H9 (cell line): ENCODE data around the gene SCN8A. TPM values are rescaled to one million over a fixed set of nuclear protein-coding genes. Genes with fewer than 3 reads are reported as not detected.
"Not testable (repeated sequence)": the region's sequence is repeated elsewhere in the genome, so short reads cannot be mapped to it uniquely, and the experiment has no call there.

Experiments
- DNase-seq: peaks from one replicate; pipeline ENCODE4 v3.0.0-alpha.2; 2017
- H2AFZ ChIP-seq: one replicate; pipeline ENCODE4 v1.6.1; 2013; ENCODE audit warnings: mild to moderate bottlenecking, low read length, control low read depth, moderate library complexity
- H2AK5ac ChIP-seq: 2 replicates; pipeline ENCODE4 v1.6.1; 2013; ENCODE audit warnings: low read length, control low read depth, mixed read lengths; ENCODE audit not compliant: insufficient read length
- H2BK120ac ChIP-seq: one replicate; pipeline ENCODE4 v1.6.1; 2013; ENCODE audit warnings: low read depth, mild to moderate bottlenecking, low read length, control low read depth, inconsistent platforms; ENCODE audit not compliant: poor library complexity, severe bottlenecking
- H2BK12ac ChIP-seq: 2 replicates; pipeline ENCODE4 v1.6.1; 2013; ENCODE audit warnings: low read length, control low read depth, mixed read lengths, low read depth; ENCODE audit not compliant: insufficient read length
- H2BK15ac ChIP-seq: 2 replicates; pipeline ENCODE4 v1.6.1; 2013; ENCODE audit warnings: low read depth, low read length, control low read depth
- H2BK20ac ChIP-seq: one replicate; pipeline ENCODE4 v1.6.1; 2013; ENCODE audit warnings: low read depth, mild to moderate bottlenecking, low read length, control low read depth, inconsistent platforms; ENCODE audit not compliant: poor library complexity, severe bottlenecking
- H2BK5ac ChIP-seq: 2 replicates; pipeline ENCODE4 v1.6.1; 2013; ENCODE audit warnings: low read length, control low read depth, mixed read lengths; ENCODE audit not compliant: insufficient read length
- H3K14ac ChIP-seq: 2 replicates; pipeline ENCODE4 v1.6.1; 2013; ENCODE audit warnings: low read length, control low read depth; ENCODE audit not compliant: insufficient read depth
- H3K18ac ChIP-seq: 2 replicates; pipeline ENCODE4 v1.6.1; 2013; ENCODE audit warnings: low read depth, mild to moderate bottlenecking, mixed read lengths, low read length, control low read depth; ENCODE audit not compliant: insufficient read length
- H3K23ac ChIP-seq: 2 replicates; pipeline ENCODE4 v1.6.1; 2013; ENCODE audit warnings: low read length, control low read depth, mixed read lengths, low read depth; ENCODE audit not compliant: insufficient read length
- H3K23me2 ChIP-seq: 2 replicates; pipeline ENCODE4 v1.6.1; 2013; ENCODE audit warnings: low read depth, mild to moderate bottlenecking, mixed read lengths, low read length, control low read depth; ENCODE audit not compliant: insufficient read length, poor library complexity, severe bottlenecking
- H3K27ac ChIP-seq: 2 replicates; pipeline ENCODE4 v1.5.1; 2013; ENCODE audit warnings: low read length, control low read depth, mixed read lengths, low read depth; ENCODE audit not compliant: insufficient read length
- H3K27me3 ChIP-seq: 2 replicates; pipeline ENCODE4 v1.6.1; 2013; ENCODE audit warnings: low read length, control low read depth, inconsistent platforms; ENCODE audit not compliant: insufficient read depth
- H3K4ac ChIP-seq: 2 replicates; pipeline ENCODE4 v1.6.1; 2013; ENCODE audit warnings: low read depth, mild to moderate bottlenecking, control low read depth, inconsistent platforms, low read length, moderate library complexity
- H3K4me1 ChIP-seq: 2 replicates; pipeline ENCODE4 v1.6.1; 2013; ENCODE audit warnings: low read length, control low read depth, inconsistent platforms; ENCODE audit not compliant: insufficient read depth
- H3K4me2 ChIP-seq: 2 replicates; pipeline ENCODE4 v1.6.1; 2013; ENCODE audit warnings: low read length, control low read depth, mixed read lengths; ENCODE audit not compliant: insufficient read length, insufficient read depth
- H3K56ac ChIP-seq: 2 replicates; pipeline ENCODE4 v1.6.1; 2013; ENCODE audit warnings: low read depth, mild to moderate bottlenecking, mixed read lengths, low read length, control low read depth; ENCODE audit not compliant: insufficient read length
- H3K79me1 ChIP-seq: 2 replicates; pipeline ENCODE4 v1.6.1; 2013; ENCODE audit warnings: low read depth, mild to moderate bottlenecking, moderate library complexity, low read length, control low read depth, inconsistent platforms; ENCODE audit not compliant: insufficient read depth, poor library complexity, severe bottlenecking
- H3K79me2 ChIP-seq: 2 replicates; pipeline ENCODE4 v1.6.1; 2013; ENCODE audit warnings: low read length, control low read depth, inconsistent platforms; ENCODE audit not compliant: insufficient read depth
- H3K9ac ChIP-seq: 2 replicates; pipeline ENCODE4 v1.6.1; 2013; ENCODE audit warnings: low read length, control low read depth, mixed read lengths; ENCODE audit not compliant: insufficient read length; ENCODE audit errors: extremely low read depth
- H3K9me3 ChIP-seq: one replicate; pipeline ENCODE4 v1.6.1; 2013; ENCODE audit warnings: low read depth, low read length, inconsistent platforms; ENCODE audit not compliant: control insufficient read depth
- H3T11ph ChIP-seq: one replicate; pipeline ENCODE4 v1.6.1; 2013; ENCODE audit warnings: mild to moderate bottlenecking, low read length, control low read depth, inconsistent platforms
- H4K20me1 ChIP-seq: one replicate; pipeline ENCODE4 v1.6.1; 2013; ENCODE audit not compliant: control insufficient read depth, insufficient read length, insufficient read depth
- H4K5ac ChIP-seq: 2 replicates; pipeline ENCODE4 v1.6.1; 2013; ENCODE audit warnings: low read depth, mild to moderate bottlenecking, mixed read lengths, low read length, control low read depth; ENCODE audit not compliant: insufficient read length
- H4K8ac ChIP-seq: replicated peaks from 2 replicates; pipeline ENCODE4 v1.6.1; 2013; ENCODE audit warnings: low read length, control low read depth, mixed read lengths, low read depth; ENCODE audit not compliant: insufficient read length
- H4K91ac ChIP-seq: 2 replicates; pipeline ENCODE4 v1.6.1; 2013; ENCODE audit warnings: low read depth, mild to moderate bottlenecking, moderate library complexity, mixed read lengths, low read length, control low read depth; ENCODE audit not compliant: insufficient read length
- H3K27ac Mint-ChIP-seq, 3 experiments: 2 replicates in 2 of 3; 3 replicates in 1 of 3; pipeline ENCODE4 v1.8.0; 2020 to 2021; ENCODE audit warnings: mixed read lengths in 3 of 3, mild to moderate bottlenecking in 1 of 3, moderate library complexity in 1 of 3
- H3K27me3 Mint-ChIP-seq: 2 replicates; pipeline ENCODE4 v1.8.0; 2021; ENCODE audit warnings: low read depth, mild to moderate bottlenecking, moderate library complexity, mixed read lengths
- H3K36me3 Mint-ChIP-seq, 3 experiments: 2 replicates in 2 of 3; 3 replicates in 1 of 3; pipeline ENCODE4 v1.8.0; 2020 to 2021; ENCODE audit warnings: low read depth in 3 of 3, mixed read lengths in 3 of 3; ENCODE audit not compliant: insufficient read depth in 1 of 3
- H3K4me1 Mint-ChIP-seq, 2 experiments: 2 replicates each; pipeline ENCODE4 v1.8.0; 2020; ENCODE audit warnings: mixed read lengths in 2 of 2
- H3K4me3 Mint-ChIP-seq, 2 experiments: 2 replicates in 1 of 2; 3 replicates in 1 of 2; pipeline ENCODE4 v1.8.0; 2020 to 2021; ENCODE audit warnings: mild to moderate bottlenecking in 2 of 2, mixed read lengths in 2 of 2, moderate library complexity in 1 of 2
- H3K9me3 Mint-ChIP-seq, 2 experiments: 2 replicates in 1 of 2; 3 replicates in 1 of 2; pipeline ENCODE4 v1.8.0; 2020; ENCODE audit warnings: mild to moderate bottlenecking in 2 of 2, mixed read lengths in 2 of 2, moderate library complexity in 1 of 2
- CTCF ChIP-seq: fragments of 200-600 bp; sonication (generic); conservative IDR thresholded peaks from 3 replicates; pipeline ENCODE4 v1.8.0; 2021; ENCODE audit warnings: antibody characterized with exemption, mild to moderate bottlenecking
- WGBS: extraction: QIAGEN DNeasy Blood & Tissue Kit; methylation state at CpG from one replicate; pipeline ENCODE4 v1.1.7; 2013; ENCODE audit warnings: missing lambda C conversion rate, low lambda C conversion rate, mixed read lengths; ENCODE audit not compliant: insufficient read length; ENCODE audit errors: extremely low coverage; 5-methylcytosine and 5-hydroxymethylcytosine counted together
- total RNA-seq: library from RNA; stranded (reverse); gene quantifications from 2 replicates; pipeline ENCODE4 v1.2.1, GENCODE V29; 2021

The SCN8A gene
- total RNA-seq, 1 experiment from 2014 or later: 15.2 TPM

DNA sequence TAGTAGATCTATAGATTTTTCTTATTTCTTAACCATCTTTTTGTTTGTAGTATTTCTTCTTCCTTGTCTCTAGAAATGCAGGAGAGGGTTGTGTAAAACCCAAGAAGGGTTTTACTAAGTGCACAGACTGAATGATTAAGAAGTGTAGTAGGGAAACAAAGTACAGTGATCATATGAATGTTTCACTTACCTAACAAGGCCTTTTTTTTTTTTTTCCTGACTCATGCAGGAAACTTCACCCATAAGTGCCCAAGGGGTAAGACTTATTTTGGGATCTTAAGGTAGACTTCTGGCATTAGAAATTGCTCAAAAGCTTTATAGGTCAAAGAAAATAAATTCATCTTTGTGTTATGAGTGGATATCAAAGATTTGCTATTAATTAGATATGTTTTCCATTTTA lies 10.2 kb downstream of the SCN8A start:
- H3K9me3 ChIP-seq: no peaks in the 10 kb centered on the region
- H3K18ac ChIP-seq: no peak overlapping the region
- Mint-ChIP-seq H3K9me3 (peaks cover 1 to 6% of the 10 kb centered on the region in 2 experiments; a peak in 3 of 5 replicates), H3K4me3 (no peak overlapping the region), H3K27ac (peak overlapping the region in 1 of 3 experiments; percentile 26; a peak in 1 of 7 replicates), H3K27me3 (no peaks in the 10 kb centered on the region), H3K36me3 (peaks cover 1 to 16% (median 12%) of the 10 kb centered on the region in 3 experiments; a peak in 6 of 7 replicates), H3K4me1 (peaks cover 18 to 37% of the 10 kb centered on the region in 2 experiments)
- H4K8ac ChIP-seq: no peak overlapping the region
- H3K27ac ChIP-seq: no peak overlapping the region
- peaks cover 3% of the 10 kb centered on the region; the same call in 1 of the 2 replicates for H3K79me2 ChIP-seq
- H2BK5ac ChIP-seq: no peak overlapping the region
- H3K4me1 ChIP-seq: no peaks in the 10 kb centered on the region
- no peak overlapping the region for H2AFZ ChIP-seq
- H3K4ac ChIP-seq: no peak overlapping the region
- H3K14ac ChIP-seq: no peak overlapping the region
- no peak overlapping the region for H4K5ac ChIP-seq
- no peak overlapping the region for H3T11ph ChIP-seq
- H3K56ac ChIP-seq: no peak overlapping the region
- H2BK15ac ChIP-seq: no peak overlapping the region
- no peak for DNase-seq
- H2BK12ac ChIP-seq: no peak overlapping the region
- H3K23ac ChIP-seq: no peak overlapping the region
- no peaks in the 10 kb centered on the region for H3K27me3 ChIP-seq
- no peak for TF ChIP-seq CTCF
- H2BK20ac ChIP-seq: no peak overlapping the region
- H4K20me1 ChIP-seq: no peaks in the 10 kb centered on the region
- no peak overlapping the region for H4K91ac ChIP-seq
- no peak overlapping the region for H2AK5ac ChIP-seq
- no peaks in the 10 kb centered on the region for H3K23me2 ChIP-seq
- no peak overlapping the region for H3K4me2 ChIP-seq
- H2BK120ac ChIP-seq: no peak overlapping the region
- H3K79me1 ChIP-seq: no peaks in the 10 kb centered on the region
- H3K9ac ChIP-seq: no peak overlapping the region

DNA sequence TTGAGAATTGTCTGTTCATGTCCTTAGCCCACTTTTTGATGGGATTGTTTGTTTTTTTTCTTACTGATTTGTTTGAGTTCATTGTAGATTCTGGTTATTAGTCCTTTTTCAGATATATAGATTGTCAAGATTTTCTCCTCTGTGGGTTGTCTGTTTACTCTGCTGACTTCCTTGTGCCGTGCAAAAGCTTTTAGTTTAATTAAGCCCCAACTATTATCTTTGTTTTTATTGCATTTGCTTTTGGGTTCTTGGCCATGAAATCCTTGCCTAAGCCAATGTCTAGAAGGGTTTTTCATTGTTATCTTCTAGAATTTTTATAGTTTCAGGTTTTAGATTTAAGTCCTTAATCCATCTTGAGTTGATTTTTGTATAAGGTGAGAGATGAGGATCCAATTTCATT lies 14.9 kb downstream of the SCN8A start:
- H3K14ac ChIP-seq, H3K79me2 ChIP-seq, H3K27me3 ChIP-seq, H2AK5ac ChIP-seq, H4K91ac ChIP-seq, H4K5ac ChIP-seq, H3K27ac Mint-ChIP-seq, H3K4ac ChIP-seq, H2BK12ac ChIP-seq, H2BK5ac ChIP-seq, H2BK15ac ChIP-seq, H3K27ac ChIP-seq, H3K4me1 ChIP-seq, H3T11ph ChIP-seq, H3K27me3 Mint-ChIP-seq, H3K4me2 ChIP-seq, H3K56ac ChIP-seq, H3K9me3 ChIP-seq, H3K23me2 ChIP-seq, H3K4me3 Mint-ChIP-seq, H2BK120ac ChIP-seq, H2BK20ac ChIP-seq, H2AFZ ChIP-seq, H3K79me1 ChIP-seq, H4K20me1 ChIP-seq, DNase-seq, H3K18ac ChIP-seq, H3K23ac ChIP-seq, H3K9ac ChIP-seq, H4K8ac ChIP-seq: not testable (repeated sequence)
- peaks cover 14 to 38% of the 10 kb centered on the region in 2 experiments for H3K4me1 Mint-ChIP-seq
- H3K9me3 Mint-ChIP-seq: peaks cover 10 to 17% of the 10 kb centered on the region in 2 experiments; a peak in 4 of 5 replicates
- no CpG with 5 or more reads among the region's 1 CpG for WGBS
- peaks cover 10 to 36% (median 25%) of the 10 kb centered on the region in 3 experiments for H3K36me3 Mint-ChIP-seq
